DOHH2 (cell line): ENCODE results near the gene EBF3.

Experiments used
- CTCF ChIP-seq: fragments of 200-600 bp; sonication (generic); IDR thresholded peaks from one replicate; pipeline ENCODE4 v1.5.1; 2014; ENCODE audit warnings: antibody characterized with exemption, mild to moderate bottlenecking, low read depth, low read length; ENCODE audit not compliant: poor library complexity, severe bottlenecking
- EZH2phosphoT487 ChIP-seq: fragments of 200-600 bp; sonication (generic); IDR thresholded peaks from 2 replicates; pipeline ENCODE4 v1.6.1; 2017; ENCODE audit warnings: borderline replicate concordance, mild to moderate bottlenecking, antibody characterized with exemption, low read length, moderate library complexity, mixed read lengths

GRCh38 chr10:129793479-129793878 lies 170.6 kb downstream of the EBF3 start:
- TF ChIP-seq CTCF, result no peak
- no peak for TF ChIP-seq EZH2phosphoT487
